Measurements from ENCODE around the gene STX1B. TPM values are rescaled to one million over a fixed set of nuclear protein-coding genes. Genes with fewer than 3 reads are reported as not detected.
A peak's percentile ranks its signal among the peaks of the same experiment; 100 is the strongest.

STX1B gene
- total and polyA plus RNA-seq, 2 of the 8 experiments (the other 6 are each of a cell fraction or from before 2014, with no cell fraction given) = 8.9 to 20.2 TPM

GRCh38 chr16:30957456-30958174 is 52.8 kb downstream of the STX1B start, which contains the start of gene SETD1A:
TSS of gene SETD1A (plus strand) at chr16:30957754. CDS start at chr16:30958732, 978 bp downstream.
- H3K27me3 ChIP-seq (replicated peaks in 1 of 4; ENCODE audit: control insufficient read depth in 3 of 4, extremely low read depth in 1 of 4, insufficient read depth in 3 of 4, low read length in 3 of 4) = no peaks in the 10 kb centered on the region
- H3K27ac ChIP-seq (ENCODE audit: low read depth, low read length) = peak within 1 kb of the TSS; percentile 100
- peak within 1 kb of the TSS; percentile 100 for H4K8ac ChIP-seq (ENCODE audit: extremely low read depth, insufficient read depth, low read length)
- peak within 1 kb of the TSS; percentile 96 for H2BK5ac ChIP-seq (ENCODE audit: low read depth, low read length)
- peak within 1 kb of the TSS; percentile 90 for H3K56ac ChIP-seq (replicated peaks; ENCODE audit: insufficient read length, low read depth, low read length)
- CTCF ChIA-PET (ENCODE audit: partially characterized antibody) = no interaction called here
- 1% methylated on average over 34 of the region's 85 CpGs; no CpG with 5 or more reads in 1 of the 2 experiments for WGBS, 2 experiments (ENCODE audit: extremely low coverage in 1 of 2, insufficient coverage in 1 of 2, insufficient read length in 1 of 2, insufficient replicate concordance in 2 of 2, low coverage in 1 of 2, low lambda C conversion rate in 2 of 2, missing lambda C conversion rate in 1 of 2)
- no peak within 1 kb of the TSS; the same call in 1 of the 2 replicates for H2AK5ac ChIP-seq (ENCODE audit: low read depth, low read length)
- H2AFZ ChIP-seq (ENCODE audit: low read length) = peak within 1 kb of the TSS; percentile 98
- H2BK12ac ChIP-seq (ENCODE audit: low read depth, low read length) = peak within 1 kb of the TSS; percentile 71; the same call in 1 of the 2 replicates
- H4K5ac ChIP-seq (ENCODE audit: insufficient read length, low read depth, low read length) = peak within 1 kb of the TSS; percentile 85
- no peak within 1 kb of the TSS; the same call in 1 of the 2 replicates for H2BK15ac ChIP-seq (ENCODE audit: low read length)
- H3K79me1 ChIP-seq (ENCODE audit: low read depth, low read length) = peaks cover 9% of the 10 kb centered on the region
- FAIRE-seq = no peak
- H3K4me3 ChIP-seq (ENCODE audit: extremely low read depth in 1 of 4, insufficient read depth in 2 of 4, low read depth in 3 of 4, low read length in 4 of 4) = peak within 1 kb of the TSS; percentile 60 to 96 (median 90)
- peak within 1 kb of the TSS; percentile 86 for H3K4ac ChIP-seq (replicated peaks; ENCODE audit: insufficient read length, low read depth, low read length)
- H4K20me1 ChIP-seq (replicated peaks in 1 of 2; ENCODE audit: control insufficient read depth in 1 of 2, insufficient read depth in 2 of 2, low read length in 2 of 2) = peaks cover 12 to 18% of the 10 kb centered on the region in 2 experiments
- H3K18ac ChIP-seq (ENCODE audit: extremely low read depth, low read length) = peak within 1 kb of the TSS; percentile 89
- H4K91ac ChIP-seq (replicated peaks; ENCODE audit: insufficient read length, low read length) = peak within 1 kb of the TSS; percentile 92
- H3K23me2 ChIP-seq (ENCODE audit: low read depth, low read length) = no peaks in the 10 kb centered on the region; the same call in 1 of the 2 replicates
- H3K4me1 ChIP-seq (replicated peaks in 1 of 4; ENCODE audit: control insufficient read depth in 3 of 4, insufficient read depth in 4 of 4, low read length in 3 of 4) = peaks cover 0 to 9% (median 2%) of the 10 kb centered on the region in 4 experiments; a peak in 3 of 7 replicates
- H3K9ac ChIP-seq (replicated peaks in 1 of 4; ENCODE audit: extremely low read depth in 1 of 4, low read depth in 3 of 4, low read length in 3 of 4) = peak within 1 kb of the TSS; percentile 92 to 100 (median 98)
- peak in 1 of 2 experiments; percentile 96 for DNase-seq (ENCODE audit: low read depth in 1 of 2, low spot score in 2 of 2)
- no peak within 1 kb of the TSS for H3K14ac ChIP-seq (ENCODE audit: insufficient read length)
- peaks cover 24 to 33% (median 30%) of the 10 kb centered on the region in 4 experiments for H3K36me3 ChIP-seq (ENCODE audit: control insufficient read depth in 2 of 4, insufficient read depth in 4 of 4, low read length in 3 of 4)
- H3K4me2 ChIP-seq (ENCODE audit: insufficient read depth in 1 of 2, low read depth in 2 of 2, low read length in 2 of 2) = peak within 1 kb of the TSS; percentile 54 to 81
- H2BK20ac ChIP-seq (ENCODE audit: low read length) = no peak within 1 kb of the TSS; the same call in 1 of the 2 replicates
- H3K79me2 ChIP-seq (ENCODE audit: control insufficient read depth in 1 of 2, insufficient read depth in 2 of 2, low read length in 2 of 2) = peaks cover 0 to 17% of the 10 kb centered on the region in 2 experiments; a peak in 3 of 4 replicates
- H3K9me3 ChIP-seq (ENCODE audit: insufficient read depth in 2 of 2, low read depth in 1 of 2, low read length in 1 of 2) = no peaks in the 10 kb centered on the region
- POLR2A ChIA-PET (ENCODE audit: partially characterized antibody) = interaction anchor here (0.5 to 2.9 kb wide), 13 partner anchors 8 to 464 kb away, joined by 3 to 25 read pairs (median 3); partner anchors contain the start of genes ORAI3, ZNF646 and ZNF668
- no peak within 1 kb of the TSS for H3K23ac ChIP-seq (ENCODE audit: insufficient read length)
- no peak within 1 kb of the TSS for H2BK120ac ChIP-seq (replicated peaks; ENCODE audit: low read depth, low read length)
- TF ChIP-seq ZNF274 (IDR thresholded peaks at IDR 0.05; ENCODE audit: borderline replicate concordance, extremely low read depth, low read length) = no peak
- TF ChIP-seq ATF2 (IDR thresholded peaks at IDR 0.05; ENCODE audit: low read length) = no peak
- TF ChIP-seq POLR2A (IDR thresholded peaks at IDR 0.05; ENCODE audit: control extremely low read depth in 1 of 2, low read depth in 2 of 2, low read length in 2 of 2) = peak in 1 of 2 experiments; percentile 54; a peak in 1 of 3 replicates
- peak in 1 of 2 experiments; percentile 98; a peak in 1 of 3 replicates for TF ChIP-seq EP300 (IDR thresholded peaks at IDR 0.05; ENCODE audit: borderline replicate concordance in 1 of 2, low read depth in 2 of 2, low read length in 2 of 2)
- TF ChIP-seq GABPA (IDR thresholded peaks at IDR 0.05; ENCODE audit: borderline replicate concordance, insufficient read depth, low read length) = no peak
